IMR-90 (cell line): Measurements from ENCODE around the gene SLC2A10. TPM values are rescaled to one million over a fixed set of nuclear protein-coding genes. Genes with fewer than 3 reads are reported as not detected.

Experiments used
- ATAC-seq: fragments of 200-7000 bp; cut with Tn5 transposase; 2 replicates; pipeline ENCODE4 v1.9.1; 2020; ENCODE audit warnings: low read depth, mild to moderate bottlenecking, moderate library complexity
- BruUV-seq: library from RNA; stranded (reverse); fragments of 400-500 nt; replicated peaks from 2 replicates; lab custom pipeline; 2021; lab: Mats Ljungman, UMichigan
- CTCF ChIA-PET: fragments of 300-600 bp; formaldehyde crosslinking; extraction: SDS; loops from one replicate; lab custom pipeline; 2021; ENCODE audit warnings: antibody characterized with exemption; lab: Yijun Ruan, JAX
- POLR2A ChIA-PET: fragments of 300-600 bp; sonication (Branson Sonifier 250); formaldehyde crosslinking; loops from one replicate; lab custom pipeline; 2022; ENCODE audit warnings: antibody characterized with exemption; ENCODE audit not compliant: unreplicated experiment; lab: Charles Lee
- DNase-seq: peaks from one replicate; pipeline ENCODE4 v3.0.0; 2013
- H2AFZ ChIP-seq: replicated peaks from 2 replicates; pipeline ENCODE3; 2013; ENCODE audit warnings: low read length, mild to moderate bottlenecking; ENCODE audit not compliant: poor library complexity
- H2AK5ac ChIP-seq: 2 replicates; pipeline ENCODE4 v1.6.1; 2013; ENCODE audit warnings: low read depth, low read length, inconsistent platforms
- H2AK9ac ChIP-seq: replicated peaks from 2 replicates; pipeline ENCODE3; 2013; ENCODE audit warnings: mild to moderate bottlenecking, low read depth, low read length, moderate library complexity; ENCODE audit not compliant: poor library complexity
- H2BK120ac ChIP-seq: 2 replicates; pipeline ENCODE4 v1.6.1; 2013; ENCODE audit warnings: low read depth, low read length, inconsistent platforms
- H2BK15ac ChIP-seq: 3 replicates; pipeline ENCODE4 v1.6.1; 2013; ENCODE audit warnings: low read depth, low read length, inconsistent platforms
- H2BK20ac ChIP-seq: 2 replicates; pipeline ENCODE4 v1.6.1; 2013; ENCODE audit warnings: low read depth, mild to moderate bottlenecking, inconsistent platforms, low read length, moderate library complexity
- H2BK5ac ChIP-seq: 2 replicates; pipeline ENCODE4 v1.6.1; 2013; ENCODE audit warnings: mild to moderate bottlenecking, low read depth, low read length, inconsistent platforms; ENCODE audit not compliant: poor library complexity, severe bottlenecking
- H3K14ac ChIP-seq: replicated peaks from 2 replicates; pipeline ENCODE4 v1.6.1; 2013; ENCODE audit warnings: low read depth, low read length, inconsistent platforms
- H3K18ac ChIP-seq: 2 replicates; pipeline ENCODE4 v1.6.1; 2013; ENCODE audit warnings: low read depth, low read length, control low read depth
- H3K23ac ChIP-seq: 2 replicates; pipeline ENCODE4 v1.6.1; 2013; ENCODE audit warnings: low read depth, low read length, inconsistent platforms
- H3K27ac ChIP-seq: 2 replicates; pipeline ENCODE4 v1.5.1; 2013; ENCODE audit warnings: mild to moderate bottlenecking, control low read depth, low read length; ENCODE audit not compliant: insufficient read depth
- H3K27me3 ChIP-seq: 2 replicates; pipeline ENCODE4 v1.6.1; 2013; ENCODE audit warnings: low read length; ENCODE audit not compliant: control insufficient read depth, insufficient read depth
- H3K36me3 ChIP-seq: 2 replicates; pipeline ENCODE4 v1.6.1; 2013; ENCODE audit warnings: low read length, mixed read lengths; ENCODE audit not compliant: control insufficient read depth, insufficient read depth
- H3K4ac ChIP-seq: 2 replicates; pipeline ENCODE4 v1.6.1; 2013; ENCODE audit warnings: low read depth, low read length, inconsistent platforms
- H3K4me1 ChIP-seq: 2 replicates; pipeline ENCODE4 v1.6.1; 2013; ENCODE audit warnings: low read length, mixed read lengths; ENCODE audit not compliant: control insufficient read depth, insufficient read depth
- H3K4me2 ChIP-seq: 2 replicates; pipeline ENCODE4 v1.6.1; 2013; ENCODE audit warnings: low read depth, mild to moderate bottlenecking, control low read depth, low read length, moderate library complexity
- H3K4me3 ChIP-seq: 2 replicates; pipeline ENCODE4 v1.5.1; 2013; ENCODE audit warnings: low read depth, mild to moderate bottlenecking, control low read depth, low read length, moderate library complexity; ENCODE audit not compliant: insufficient read depth
- H3K56ac ChIP-seq: 2 replicates; pipeline ENCODE4 v1.6.1; 2013; ENCODE audit warnings: low read length, inconsistent platforms; ENCODE audit not compliant: insufficient read depth; ENCODE audit errors: extremely low read depth
- H3K79me1 ChIP-seq, 2 experiments: 2 replicates each; pipeline ENCODE4 v1.6.1; 2013; ENCODE audit warnings: low read length in 2 of 2, inconsistent platforms in 1 of 2, low read depth in 1 of 2
- H3K9ac ChIP-seq: 2 replicates; pipeline ENCODE4 v1.6.1; 2013; ENCODE audit warnings: low read depth, low read length, control low read depth
- H3K9me1 ChIP-seq: 2 replicates; pipeline ENCODE4 v1.6.1; 2013; ENCODE audit warnings: low read length, inconsistent platforms; ENCODE audit not compliant: insufficient read depth
- H3K9me3 ChIP-seq: 2 replicates; pipeline ENCODE4 v1.6.1; 2013; ENCODE audit warnings: low read length; ENCODE audit not compliant: control insufficient read depth, insufficient read depth
- H4K20me1 ChIP-seq: 2 replicates; pipeline ENCODE4 v1.6.1; 2013; ENCODE audit warnings: low read length, inconsistent platforms; ENCODE audit not compliant: insufficient read depth
- H4K5ac ChIP-seq: 2 replicates; pipeline ENCODE4 v1.6.1; 2013; ENCODE audit warnings: mild to moderate bottlenecking, low read depth, low read length, control low read depth
- H4K8ac ChIP-seq, 2 experiments: 2 replicates each; pipeline ENCODE4 v1.6.1; 2013; ENCODE audit warnings: low read depth in 2 of 2, low read length in 2 of 2, control low read depth in 1 of 2, inconsistent platforms in 1 of 2
- H4K91ac ChIP-seq: 2 replicates; pipeline ENCODE4 v1.6.1; 2013; ENCODE audit warnings: low read depth, low read length, inconsistent platforms; ENCODE audit not compliant: insufficient read depth
- FOS ChIP-seq: fragments of 150-350 bp; IDR thresholded peaks from 2 replicates; pipeline ENCODE4 v1.6.1; 2016; ENCODE audit warnings: low read depth, low read length
- POLR2A ChIP-seq: IDR thresholded peaks from 2 replicates; pipeline ENCODE4 v1.6.1; 2012; ENCODE audit warnings: mild to moderate bottlenecking, low read depth, low read length
- WGBS, 2 experiments: methylation state at CpG; one replicate each; pipeline versions ENCODE4 v1.1.5 to v1.1.7; 2013; ENCODE audit warnings: missing lambda C conversion rate in 2 of 2; ENCODE audit not compliant: insufficient read length in 1 of 2; ENCODE audit errors: extremely low coverage in 2 of 2; 5-methylcytosine and 5-hydroxymethylcytosine counted together
- dilution Hi-C: fragments of 300-500 bp; cut with HindIII; formaldehyde crosslinking; loops from one replicate; pipeline ENCODE4 v1.14.3; 2018; ENCODE audit warnings: low sequenced_read_pairs; ENCODE audit not compliant: unreplicated experiment
- in situ Hi-C: fragments of 300-500 bp; cut with MboI; formaldehyde crosslinking; loops from 3 replicates; pipeline ENCODE4 v1.14.3; 2019; ENCODE audit warnings: low sequenced_read_pairs, inconsistent platforms, mixed read lengths
- intact Hi-C: fragments of 100-400 bp; cut with micrococcal nuclease; formaldehyde crosslinking; loops from 2 replicates; pipeline ENCODE4 v1.10.0; 2022
- polyA plus RNA-seq, 3 experiments: library from polyadenylated mRNA; depleted of rRNA; stranded (reverse); fragments of >200 nt; gene quantifications; 2 replicates each; pipeline ENCODE4 v1.2.3, GENCODE V29; 2012; ENCODE audit warnings: low replicate concordance in 1 of 3
- total RNA-seq: library from RNA; depleted of rRNA; stranded (reverse); fragments of >200 nt; gene quantifications from 2 replicates; pipeline ENCODE4 v1.2.3, GENCODE V29; 2012
- TF ChIP-seq, protein P1 (sequence below): fragments of 150-350 bp; IDR thresholded peaks from 2 replicates; pipeline ENCODE4 v1.6.1; 2016; ENCODE audit warnings: low read depth, mild to moderate bottlenecking, low read length, moderate library complexity, borderline replicate concordance

SLC2A10 gene
- total and polyA plus RNA-seq, 2 of the 4 experiments (the other 2 are of a cell fraction): 15.2 to 22.0 TPM

DNA sequence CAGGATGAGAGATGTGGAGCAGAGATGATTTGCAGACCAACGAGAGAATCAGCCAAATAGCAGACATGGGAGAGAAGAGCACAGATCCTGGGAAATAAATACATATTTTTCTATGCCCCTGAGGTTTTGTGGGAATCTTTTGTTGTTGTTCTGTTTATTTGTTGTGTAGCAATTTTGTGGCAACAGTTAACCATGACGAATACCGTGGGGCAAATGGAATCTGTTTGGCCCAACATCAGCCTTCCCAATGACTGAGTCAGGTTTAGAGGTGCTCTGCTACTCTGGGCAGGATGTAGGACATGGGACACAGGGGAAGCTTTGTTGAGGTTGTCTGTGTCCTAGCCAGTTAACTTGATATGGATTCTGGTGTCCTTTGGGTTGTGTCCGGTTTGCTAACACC lies 7.9 kb upstream of the SLC2A10 start:
- no peak overlapping the region for H3K9ac ChIP-seq
- ATAC-seq (no peak), DNase-seq (no peak)
- in situ Hi-C loops (no loop called here), dilution Hi-C loops (no loop called here), intact Hi-C loops (no loop called here)
- peaks cover 7% of the 10 kb centered on the region for H3K4me1 ChIP-seq
- H3K4me3 ChIP-seq: no peak overlapping the region
- H3K14ac ChIP-seq: no peak overlapping the region
- H3K27ac ChIP-seq: no peak overlapping the region
- H3K9me1 ChIP-seq: peaks cover 6% of the 10 kb centered on the region
- no peaks in the 10 kb centered on the region for H3K36me3 ChIP-seq
- no TSS peak for BruUV-seq
- H2BK120ac ChIP-seq: no peak overlapping the region
- no peaks in the 10 kb centered on the region for H3K79me1 ChIP-seq
- ChIA-PET POLR2A (no interaction called here), CTCF (no interaction called here)
- no peak overlapping the region for H2BK15ac ChIP-seq
- H3K4me2 ChIP-seq: no peak overlapping the region
- peaks cover 3% of the 10 kb centered on the region for H3K9me3 ChIP-seq
- H3K23ac ChIP-seq: no peak overlapping the region
- no peak overlapping the region for H2BK5ac ChIP-seq
- no peak overlapping the region for H3K56ac ChIP-seq
- H4K8ac ChIP-seq: no peak overlapping the region
- no peak overlapping the region for H4K5ac ChIP-seq
- H2AK9ac ChIP-seq: no peak overlapping the region
- H2AFZ ChIP-seq: no peak overlapping the region
- H2BK20ac ChIP-seq: no peak overlapping the region
- TF ChIP-seq, protein P1, sequence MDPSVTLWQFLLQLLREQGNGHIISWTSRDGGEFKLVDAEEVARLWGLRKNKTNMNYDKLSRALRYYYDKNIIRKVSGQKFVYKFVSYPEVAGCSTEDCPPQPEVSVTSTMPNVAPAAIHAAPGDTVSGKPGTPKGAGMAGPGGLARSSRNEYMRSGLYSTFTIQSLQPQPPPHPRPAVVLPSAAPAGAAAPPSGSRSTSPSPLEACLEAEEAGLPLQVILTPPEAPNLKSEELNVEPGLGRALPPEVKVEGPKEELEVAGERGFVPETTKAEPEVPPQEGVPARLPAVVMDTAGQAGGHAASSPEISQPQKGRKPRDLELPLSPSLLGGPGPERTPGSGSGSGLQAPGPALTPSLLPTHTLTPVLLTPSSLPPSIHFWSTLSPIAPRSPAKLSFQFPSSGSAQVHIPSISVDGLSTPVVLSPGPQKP: no peak
- TF ChIP-seq POLR2A: no peak
- no peak for TF ChIP-seq FOS
- no peak overlapping the region for H4K91ac ChIP-seq
- no peak overlapping the region for H3K4ac ChIP-seq
- no peaks in the 10 kb centered on the region for H4K20me1 ChIP-seq
- no peaks in the 10 kb centered on the region for H3K27me3 ChIP-seq
- no CpG with 5 or more reads among the region's 4 CpGs for WGBS, 2 experiments
- no peak overlapping the region for H3K18ac ChIP-seq
- H2AK5ac ChIP-seq: no peak overlapping the region
